Stromal cell of bone marrow (primary cell): Measurements from ENCODE around the gene TOM1L2.

Source experiments
- DNase-seq: peaks from one replicate; pipeline ENCODE4 v3.0.0-alpha.2; 2012; ENCODE audit warnings: low read depth

Gene TOM1L2

DNA sequence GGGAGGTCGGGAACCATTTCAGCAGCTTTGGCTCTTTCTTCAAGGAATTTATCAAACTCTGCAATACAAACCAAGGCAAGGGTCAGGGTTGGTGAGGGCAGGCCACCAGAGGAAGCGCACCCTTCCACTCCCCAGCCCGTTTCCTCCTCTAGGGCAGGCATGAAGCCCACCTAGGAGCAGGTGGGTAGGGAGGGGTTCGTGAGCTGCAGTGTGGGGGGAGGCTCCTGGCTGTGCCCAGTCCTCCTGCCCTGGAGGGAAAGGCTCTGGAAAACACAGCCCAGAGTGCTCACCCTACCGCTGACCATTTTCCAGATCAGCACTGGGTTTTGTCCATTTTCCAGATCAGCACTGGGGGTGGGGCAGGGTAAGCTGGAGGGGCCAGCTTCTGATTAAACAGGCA is 124.5 kb downstream of the TOM1L2 start:
- no peak for DNase-seq

GRCh38 chr17:17847118-17847689 is 125.0 kb downstream of the TOM1L2 start:
- no peak for DNase-seq

DNA sequence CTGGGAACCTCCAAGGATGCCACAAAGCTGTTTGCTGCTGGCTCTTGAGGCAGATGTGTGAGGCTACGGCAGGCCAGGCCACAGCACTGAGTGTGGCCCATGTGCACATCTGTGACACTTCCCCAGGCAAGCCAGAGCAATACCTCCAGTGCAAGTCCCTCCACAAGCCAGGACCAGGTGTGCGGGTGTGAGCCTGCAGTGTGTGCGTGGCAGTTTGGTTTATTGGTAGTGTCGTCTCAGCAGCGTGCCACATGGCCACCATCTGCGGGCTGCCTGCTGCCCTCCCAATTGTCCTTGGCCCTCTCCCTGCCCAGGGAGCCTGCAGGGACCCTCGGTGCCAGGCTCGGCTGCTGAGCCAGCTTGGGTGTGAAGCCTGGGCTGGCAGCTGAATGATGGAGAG is 125.6 kb downstream of the TOM1L2 start:
- DNase-seq = no peak

DNA sequence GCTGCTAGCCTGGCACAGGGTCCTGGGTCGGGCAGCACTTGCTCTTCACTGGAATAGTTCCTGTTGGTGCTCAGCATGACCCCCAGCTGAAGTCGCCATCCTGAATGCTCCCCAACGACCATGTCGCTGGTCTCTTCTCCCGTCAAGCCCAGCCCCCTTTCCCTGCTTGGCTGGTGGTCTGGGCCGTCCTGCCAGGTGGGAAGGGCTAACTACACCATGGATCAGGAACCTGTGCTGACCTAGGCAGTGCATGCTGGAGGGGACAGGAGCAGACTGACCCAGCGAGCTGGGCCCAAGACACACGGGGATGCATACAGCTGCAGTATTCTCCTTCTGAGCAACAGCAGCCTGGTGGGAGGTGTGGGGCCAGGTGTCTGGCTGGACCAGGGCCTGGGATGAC is 126.2 kb downstream of the TOM1L2 start:
- DNase-seq = no peak

DNA sequence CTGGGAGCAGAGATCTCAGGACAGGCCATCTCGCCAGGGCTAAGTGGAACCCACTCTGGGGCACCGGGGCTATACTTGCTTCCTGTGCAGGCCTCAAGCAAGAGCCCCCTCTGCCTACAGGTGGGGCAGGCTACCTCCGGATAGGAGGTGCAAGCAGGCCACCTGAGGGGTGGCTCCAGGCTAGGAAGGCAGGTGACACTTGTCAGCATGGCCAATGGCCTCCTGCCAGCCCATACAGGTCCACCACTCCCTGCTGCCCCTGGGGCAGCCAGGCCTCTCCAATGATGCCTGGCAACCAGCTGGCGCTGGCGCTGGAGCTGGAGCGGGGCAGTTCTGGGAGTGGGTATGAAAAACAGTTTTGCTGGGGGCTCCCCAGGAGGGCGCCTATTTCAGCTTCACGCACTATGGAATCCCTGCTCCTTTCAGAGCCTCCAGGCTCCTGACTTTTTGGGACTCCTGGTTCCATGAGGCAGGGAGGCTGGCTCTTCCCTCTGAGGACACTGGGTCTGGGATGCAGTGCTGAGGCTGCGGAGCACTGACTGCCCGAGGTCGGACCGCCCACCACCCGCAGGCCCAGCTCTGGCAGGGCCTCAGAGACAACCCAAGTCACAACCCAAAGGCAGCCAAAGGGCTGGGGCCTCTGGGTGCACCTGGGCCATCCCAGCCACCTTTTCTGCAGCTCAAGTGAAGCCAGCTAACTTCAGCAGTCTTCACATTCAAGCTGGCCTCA is 127.0 kb downstream of the TOM1L2 start:
- no peak for DNase-seq

- DNase-seq = no peak
Observed at GRCh38 chr17:17844500-17844899, 127.7 kb downstream of the TOM1L2 start.

DNA sequence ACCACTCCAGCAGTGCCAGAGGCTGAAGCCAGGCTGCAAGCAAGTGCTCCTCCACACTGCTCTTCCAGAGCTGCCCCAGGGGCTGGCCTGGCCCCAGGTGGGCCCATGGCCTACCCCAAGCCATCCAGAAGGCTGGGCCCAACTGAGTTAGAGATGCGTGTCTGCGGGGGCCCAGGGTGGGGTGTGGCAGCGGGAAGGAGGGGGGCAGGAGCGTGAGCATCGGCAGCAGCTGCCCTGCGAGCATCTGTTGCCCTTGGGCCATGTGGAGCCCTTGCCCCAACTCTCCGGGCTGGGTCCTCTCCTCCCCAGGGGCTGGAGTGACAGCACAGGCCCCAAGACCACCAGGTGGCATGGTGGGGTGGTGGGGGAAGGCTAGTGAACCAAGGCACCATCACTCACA is 128.1 kb downstream of the TOM1L2 start:
- no peak for DNase-seq

GRCh38 chr17:17843096-17843495 is 129.1 kb downstream of the TOM1L2 start:
- no peak for DNase-seq

GRCh38 chr17:17842111-17842876 is 129.9 kb downstream of the TOM1L2 start:
- DNase-seq = no peak

DNA sequence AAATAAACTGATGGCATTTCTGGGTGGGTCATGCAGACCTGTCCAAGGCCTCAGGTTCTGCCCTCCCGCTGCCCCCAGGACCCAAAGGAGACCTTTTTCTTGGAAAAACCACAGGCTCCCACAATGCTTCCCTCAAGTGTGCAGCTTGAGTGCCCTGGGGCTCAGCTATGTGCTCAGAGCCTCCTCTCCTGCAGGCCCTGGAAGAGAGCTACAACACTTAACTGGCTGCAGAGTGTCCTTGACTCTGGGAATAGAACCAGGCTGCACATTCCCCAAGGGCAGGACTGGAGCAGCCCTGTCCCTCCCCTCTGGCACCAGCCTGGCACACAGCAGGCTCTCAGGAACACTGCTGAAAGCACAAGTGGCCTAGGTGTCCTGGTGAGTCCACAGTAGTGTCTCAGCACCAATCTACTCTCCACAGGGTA is 130.6 kb downstream of the TOM1L2 start:
- DNase-seq = no peak

GRCh38 chr17:17840751-17841591 is 131.2 kb downstream of the TOM1L2 start:
- DNase-seq = no peak

- DNase-seq = peak; percentile 74
Observed at GRCh38 chr17:17839791-17840707, 132.2 kb downstream of the TOM1L2 start.

DNA sequence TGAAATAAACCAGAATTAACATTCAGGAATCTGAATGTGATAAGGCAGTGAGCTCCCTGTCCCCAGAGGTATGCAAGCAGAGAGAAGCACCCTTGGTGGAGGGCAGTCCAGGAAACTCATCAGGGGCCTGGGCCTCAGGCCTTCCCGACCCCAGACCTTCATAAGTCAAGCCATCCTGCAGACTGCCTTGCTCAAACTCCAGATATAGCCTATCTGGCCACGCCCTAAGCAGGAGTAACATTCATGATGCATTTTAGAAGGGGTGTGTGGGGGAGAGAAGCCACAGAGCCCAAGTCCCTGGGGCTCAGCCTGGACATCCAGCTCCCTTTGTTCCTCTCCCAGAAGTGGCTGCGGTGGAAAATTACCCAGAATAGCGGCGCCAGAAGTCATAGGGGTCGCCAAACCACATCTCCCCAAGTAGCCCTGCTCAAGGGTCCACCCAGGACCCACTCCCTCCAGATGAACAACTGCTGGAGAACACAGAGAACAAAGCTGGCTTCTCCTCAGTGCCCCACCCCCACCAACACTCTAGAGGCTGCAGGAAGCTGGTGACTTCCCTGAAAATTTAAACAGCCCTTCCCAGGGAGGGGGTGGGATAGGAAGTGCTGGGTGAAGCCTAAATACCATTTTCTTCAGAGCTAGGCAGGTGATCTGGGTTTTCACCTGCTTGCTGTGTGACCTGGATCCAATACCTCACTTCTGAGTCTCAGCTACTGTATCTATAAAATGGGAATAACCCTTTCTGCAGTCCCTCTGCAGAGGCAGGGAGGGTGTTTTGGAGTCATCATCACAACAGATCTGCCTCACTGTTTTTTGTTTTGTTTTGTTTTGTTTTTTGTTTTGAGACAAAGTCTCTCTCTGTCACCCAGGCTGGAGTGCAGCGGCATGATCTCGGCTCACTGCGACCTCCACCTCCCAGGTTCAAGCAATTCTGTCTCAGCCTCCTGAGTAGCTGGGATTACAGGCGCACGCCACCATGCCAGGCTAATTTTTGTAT is 133.9 kb downstream of the TOM1L2 start:
- no peak for DNase-seq

GRCh38 chr17:17837380-17837821 is 134.8 kb downstream of the TOM1L2 start:
- DNase-seq = peak; percentile 92

- no peak for DNase-seq
Observed at GRCh38 chr17:17836818-17837379, 135.3 kb downstream of the TOM1L2 start, which contains the start of gene SREBF1. TSS of gene SREBF1 (minus strand) at chr17:17836986. CDS start at chr17:17836817, 169 bp downstream.

GRCh38 chr17:17836250-17836817 is 135.9 kb downstream of the TOM1L2 start:
- peak; percentile 85 for DNase-seq

GRCh38 chr17:17835415-17836249 is 136.6 kb downstream of the TOM1L2 start:
- no peak for DNase-seq

GRCh38 chr17:17834974-17835373 is 137.2 kb downstream of the TOM1L2 start:
- DNase-seq = no peak
